ENCODE data around the gene DDX49.

DDX49 gene

GRCh38 chr19:18924684-18925213 is 5.2 kb downstream of the DDX49 start:
- H3F3A ChIP-seq (ENCODE audit: insufficient read depth) = no peaks in the 10 kb centered on the region

GRCh38 chr19:18928018-18928805 is 8.7 kb downstream of the DDX49 start:
- H3K4me2 ChIP-seq (ENCODE audit: low read depth, low read length, poor library complexity, severe bottlenecking) = no peak overlapping the region
- no peaks in the 10 kb centered on the region for H3F3A ChIP-seq (ENCODE audit: insufficient read depth)
- no peak overlapping the region for H3K4me3 ChIP-seq (ENCODE audit: insufficient read depth, low read length, poor library complexity, severe bottlenecking)
- H2AFZ ChIP-seq (ENCODE audit: low read depth, low read length, severe bottlenecking) = no peak overlapping the region
- TF ChIP-seq CTCF (IDR thresholded peaks at IDR 0.05; ENCODE audit: insufficient read depth, low read length, poor library complexity, severe bottlenecking) (no peak), EZH2phosphoT487 (conservative IDR thresholded peaks at IDR 0.05; ENCODE audit: low read length) (no peak)
- no peaks in the 10 kb centered on the region for H3K27me3 ChIP-seq (ENCODE audit: low read length)
- no peak overlapping the region for H3K27ac ChIP-seq (ENCODE audit: low read depth, low read length)
- H3K9me2 ChIP-seq (replicated peaks; ENCODE audit: insufficient read depth, low read length) = no peaks in the 10 kb centered on the region
- no peaks in the 10 kb centered on the region for H4K20me1 ChIP-seq (ENCODE audit: low read depth, low read length)
- no peaks in the 10 kb centered on the region for H3K36me3 ChIP-seq (ENCODE audit: low read length)
- no peaks in the 10 kb centered on the region for H3K9me3 ChIP-seq (ENCODE audit: insufficient read depth, low read length)
- H3K9ac ChIP-seq (ENCODE audit: low read length) = no peak overlapping the region
- H3K79me2 ChIP-seq (ENCODE audit: insufficient read depth, low read length) = no peaks in the 10 kb centered on the region

More at GRCh38 chr19:18924684-18925213, 5.2 kb downstream of the DDX49 start:
- TF ChIP-seq CTCF (IDR thresholded peaks at IDR 0.05; ENCODE audit: insufficient read depth, low read length, poor library complexity, severe bottlenecking) (no peak), EZH2phosphoT487 (conservative IDR thresholded peaks at IDR 0.05; ENCODE audit: low read length) (no peak)
- Histone ChIP-seq H3K27me3 (ENCODE audit: low read length) (no peaks in the 10 kb centered on the region), H3K36me3 (ENCODE audit: low read length) (no peaks in the 10 kb centered on the region), H3K4me3 (ENCODE audit: insufficient read depth, low read length, poor library complexity, severe bottlenecking) (no peak overlapping the region), H3K27ac (ENCODE audit: low read depth, low read length) (no peak overlapping the region), H3K79me2 (ENCODE audit: insufficient read depth, low read length) (peaks cover 19% of the 10 kb centered on the region), H3K9me2 (replicated peaks; ENCODE audit: insufficient read depth, low read length) (no peaks in the 10 kb centered on the region), H3K4me2 (ENCODE audit: low read depth, low read length, poor library complexity, severe bottlenecking) (no peak overlapping the region), H2AFZ (ENCODE audit: low read depth, low read length, severe bottlenecking) (no peak overlapping the region), H3K9me3 (ENCODE audit: insufficient read depth, low read length) (no peaks in the 10 kb centered on the region), H4K20me1 (ENCODE audit: low read depth, low read length) (no peaks in the 10 kb centered on the region), H3K9ac (ENCODE audit: low read length) (no peak overlapping the region)

- H3K4me2 ChIP-seq (ENCODE audit: low read depth, low read length, poor library complexity, severe bottlenecking) = no peak overlapping the region
- H3K27me3 ChIP-seq (ENCODE audit: low read length) = no peaks in the 10 kb centered on the region
- no peaks in the 10 kb centered on the region for H3K79me2 ChIP-seq (ENCODE audit: insufficient read depth, low read length)
- TF ChIP-seq EZH2phosphoT487 (conservative IDR thresholded peaks at IDR 0.05; ENCODE audit: low read length) (no peak), CTCF (IDR thresholded peaks at IDR 0.05; ENCODE audit: insufficient read depth, low read length, poor library complexity, severe bottlenecking) (no peak)
- H3K4me3 ChIP-seq (ENCODE audit: insufficient read depth, low read length, poor library complexity, severe bottlenecking) = no peak overlapping the region
- H3K27ac ChIP-seq (ENCODE audit: low read depth, low read length) = no peak overlapping the region
- H3K9ac ChIP-seq (ENCODE audit: low read length) = no peak overlapping the region
- no peak overlapping the region for H2AFZ ChIP-seq (ENCODE audit: low read depth, low read length, severe bottlenecking)
- H3K36me3 ChIP-seq (ENCODE audit: low read length) = no peaks in the 10 kb centered on the region
- H3K9me2 ChIP-seq (replicated peaks; ENCODE audit: insufficient read depth, low read length) = no peaks in the 10 kb centered on the region
- H4K20me1 ChIP-seq (ENCODE audit: low read depth, low read length) = no peaks in the 10 kb centered on the region
- no peaks in the 10 kb centered on the region for H3F3A ChIP-seq (ENCODE audit: insufficient read depth)
- no peaks in the 10 kb centered on the region for H3K9me3 ChIP-seq (ENCODE audit: insufficient read depth, low read length)
Observed at GRCh38 chr19:18929311-18929710, 9.8 kb downstream of the DDX49 start.
